Breast epithelium (tissue), 3 donors: ENCODE measurements around the gene NTSR1.

ENCODE experiments used
- CTCF ChIP-seq, 3 donors: fragments of 450-650 bp; IDR thresholded peaks; one replicate each; pipeline ENCODE4 v1.5.1; 2016 to 2017; ENCODE audit warnings: antibody characterized with exemption in 3 of 3, mild to moderate bottlenecking in 3 of 3, moderate library complexity in 3 of 3
- POLR2A ChIP-seq: fragments of 450-650 bp; IDR thresholded peaks from one replicate; pipeline ENCODE4 v1.6.1; 2016; ENCODE audit warnings: antibody characterized with exemption, mild to moderate bottlenecking, moderate library complexity
- POLR2AphosphoS5 ChIP-seq, 3 donors: sonication (generic); formaldehyde crosslinking; IDR thresholded peaks; one replicate each; pipeline ENCODE4 v1.6.1; 2017; ENCODE audit warnings: antibody characterized with exemption in 3 of 3

- TF ChIP-seq CTCF (IDR thresholded peaks at IDR 0.05): no peak
- no peak for TF ChIP-seq POLR2AphosphoS5 (IDR thresholded peaks at IDR 0.05)
- no peak for TF ChIP-seq POLR2A
Measured at GRCh38 chr20:62764156-62764935, 55.7 kb downstream of the NTSR1 start.
